ENCODE results near the gene CPAMD8.

- TF ChIP-seq CTCF (IDR thresholded peaks at IDR 0.05 in 2 of 3, conservative IDR thresholded peaks at IDR 0.05 in 1 of 3; ENCODE audit: insufficient read depth in 2 of 3, low read depth in 1 of 3, low read length in 3 of 3) (no peak), POLR2AphosphoS5 (IDR thresholded peaks at IDR 0.05; ENCODE audit: control insufficient read depth, insufficient read depth, low read depth, low read length) (no peak), TRIM28 (IDR thresholded peaks at IDR 0.05) (no peak), IFI16 (CRISPR knock-in tag; IDR thresholded peaks at IDR 0.05) (no peak), CHD2 (IDR thresholded peaks at IDR 0.05; ENCODE audit: low read depth, low read length) (no peak), TARDBP (IDR thresholded peaks at IDR 0.05) (no peak), KDM1A (IDR thresholded peaks at IDR 0.05) (no peak), REST (IDR thresholded peaks at IDR 0.05; ENCODE audit: borderline replicate concordance) (no peak), REST (CRISPR knock-in tag; IDR thresholded peaks at IDR 0.05; ENCODE audit: low read depth) (no peak), SRF (CRISPR knock-in tag; IDR thresholded peaks at IDR 0.05) (no peak), KDM4B (IDR thresholded peaks at IDR 0.05; ENCODE audit: borderline replicate concordance in 2 of 2, low read depth in 1 of 2) (no peak), MAZ (CRISPR knock-in tag; conservative IDR thresholded peaks at IDR 0.05 in 1 of 2, IDR thresholded peaks at IDR 0.05 in 1 of 2) (no peak), GTF2B (IDR thresholded peaks at IDR 0.05; ENCODE audit: extremely low read depth, insufficient read length) (no peak)
Measured at GRCh38 chr19:16976446-16976845, 50.2 kb downstream of the CPAMD8 start.
